Measurements from ENCODE around the gene VMA21. TPM values are rescaled to one million over a fixed set of nuclear protein-coding genes. Genes with fewer than 3 reads are reported as not detected.

VMA21 gene
- total and polyA plus RNA-seq, 10 of the 15 experiments (the other 5 are each of a cell fraction or from before 2014, with no cell fraction given), result 12.9 to 53.6 (median 41.5) TPM

GRCh38 chrX:151359341-151359740 is 37.7 kb upstream of the VMA21 start:
- Histone ChIP-seq H3K79me2 (ENCODE audit: control insufficient read depth, insufficient read depth, low read length) (no peaks in the 10 kb centered on the region), H3K27me3 (replicated peaks in 1 of 2; ENCODE audit: control insufficient read depth in 2 of 2, insufficient read depth in 2 of 2, low read length in 1 of 2) (no peaks in the 10 kb centered on the region), H3K9me3 (replicated peaks; ENCODE audit: control insufficient read depth, insufficient read depth, low read length) (no peaks in the 10 kb centered on the region), H3K4me1 (ENCODE audit: control insufficient read depth, insufficient read depth, low read length) (no peaks in the 10 kb centered on the region), H3K4me2 (ENCODE audit: control insufficient read depth, insufficient read depth) (no peak overlapping the region), H3K27ac (ENCODE audit: control insufficient read depth, insufficient read depth) (no peak overlapping the region), H4K20me1 (ENCODE audit: control insufficient read depth, insufficient read depth) (no peaks in the 10 kb centered on the region), H3K36me3 (ENCODE audit: control insufficient read depth in 2 of 2, insufficient read depth in 2 of 2, low read length in 1 of 2) (no peaks in the 10 kb centered on the region), H3K4me3 (no peak overlapping the region), H3K9ac (ENCODE audit: control insufficient read depth, insufficient read depth, low read length) (no peak overlapping the region), H2AFZ (ENCODE audit: control insufficient read depth, low read depth, low read length) (no peak overlapping the region)
- RAD21 ChIA-PET (ENCODE audit: unreplicated experiment), result interaction anchor here (1.7 kb wide), 1 partner anchor 208 kb away, joined by 10 read pairs; no protein-coding TSS in a partner anchor
- in situ Hi-C loops (cut with MboI), result no loop called here
- FAIRE-seq, result no peak
- POLR2A ChIA-PET, result no interaction called here
- SMC1A ChIA-PET (ENCODE audit: uncharacterized antibody, unreplicated experiment), result interaction anchor here (0.9 kb wide), 2 partner anchors 204 to 211 kb away, joined by 3 read pairs; no protein-coding TSS in a partner anchor
- intact Hi-C loops (cut with micrococcal nuclease; ENCODE audit: unreplicated experiment), result no loop called here
- BruUV-seq (replicated peaks), result no TSS peak
- DNase-seq (ENCODE audit: low read depth, low spot score), result no peak
- 13% methylated on average over 3 of the region's 3 CpGs for WGBS (ENCODE audit: insufficient coverage, insufficient replicate concordance, low lambda C conversion rate, missing lambda C conversion rate)
- ATAC-seq, result no peak
- CTCF ChIA-PET, result interaction anchor here (1.4 to 2.4 kb wide), 7 partner anchors 10 to 394 kb away, joined by 3 to 18 read pairs (median 5); no protein-coding TSS in a partner anchor
- TF ChIP-seq ETV6 (conservative IDR thresholded peaks at IDR 0.05 in 1 of 2, IDR thresholded peaks at IDR 0.05 in 1 of 2; ENCODE audit: borderline replicate concordance in 1 of 2, low read depth in 1 of 2) (no peak), ESRRA (IDR thresholded peaks at IDR 0.05; ENCODE audit: low read length) (no peak), MXI1 (IDR thresholded peaks at IDR 0.05; ENCODE audit: low read depth, low read length) (no peak)

- ChIA-PET CTCF (interaction anchor here (0.6 to 2.4 kb wide), 23 partner anchors 11 to 1461 kb away, joined by 3 to 18 read pairs (median 4); partner anchors contain the start of gene VMA21), RAD21 (ENCODE audit: unreplicated experiment) (interaction anchor here (0.7 to 1.7 kb wide), 4 partner anchors 203 to 315 kb away, joined by 3 to 10 read pairs (median 3); no protein-coding TSS in a partner anchor), POLR2A (no interaction called here), SMC1A (ENCODE audit: uncharacterized antibody, unreplicated experiment) (interaction anchor here (0.9 to 1.4 kb wide), 7 partner anchors 31 to 212 kb away, joined by 3 to 5 read pairs (median 3); partner anchors contain the start of gene VMA21)
- no peaks in the 10 kb centered on the region for H3K36me3 ChIP-seq (ENCODE audit: control insufficient read depth in 2 of 2, insufficient read depth in 2 of 2, low read length in 1 of 2)
- H2AFZ ChIP-seq (ENCODE audit: control insufficient read depth, low read depth, low read length), result no peak overlapping the region
- H3K9ac ChIP-seq (ENCODE audit: control insufficient read depth, insufficient read depth, low read length), result no peak overlapping the region
- BruUV-seq (replicated peaks), result no TSS peak
- intact Hi-C loops (cut with micrococcal nuclease; ENCODE audit: unreplicated experiment) (loop anchor here (1.0 to 10.0 kb wide), 3 partner anchors 209 to 588 kb away; no protein-coding TSS in a partner anchor), in situ Hi-C loops (cut with MboI) (no loop called here)
- ATAC-seq (peak; percentile 97), FAIRE-seq (no peak), DNase-seq (ENCODE audit: low read depth, low spot score) (no peak)
- H3K4me3 ChIP-seq, result no peak overlapping the region
- WGBS (ENCODE audit: insufficient coverage, insufficient replicate concordance, low lambda C conversion rate, missing lambda C conversion rate), result 33% methylated on average over 25 of the region's 25 CpGs
- H3K27ac ChIP-seq (ENCODE audit: control insufficient read depth, insufficient read depth), result no peak overlapping the region
- TF ChIP-seq RAD21 (IDR thresholded peaks at IDR 0.05; ENCODE audit: insufficient read depth, low read depth, low read length) (peak; percentile 51), CTCF (IDR thresholded peaks at IDR 0.05 in 2 of 3, conservative IDR thresholded peaks at IDR 0.05 in 1 of 3; ENCODE audit: control insufficient read depth in 2 of 3, extremely low read depth in 1 of 3, insufficient read depth in 1 of 3, low read depth in 3 of 3, low read length in 3 of 3) (peak; percentile 59 to 80 (median 73)), SMC3 (IDR thresholded peaks at IDR 0.05; ENCODE audit: borderline replicate concordance, low read length) (peak; percentile 22; the same call in 1 of the 2 replicates), ZNF622 (IDR thresholded peaks at IDR 0.05) (no peak)
- H3K79me2 ChIP-seq (ENCODE audit: control insufficient read depth, insufficient read depth, low read length), result no peaks in the 10 kb centered on the region
- H3K4me2 ChIP-seq (ENCODE audit: control insufficient read depth, insufficient read depth), result no peak overlapping the region
- H4K20me1 ChIP-seq (ENCODE audit: control insufficient read depth, insufficient read depth), result no peaks in the 10 kb centered on the region
- H3K4me1 ChIP-seq (ENCODE audit: control insufficient read depth, insufficient read depth, low read length), result no peaks in the 10 kb centered on the region
- H3K9me3 ChIP-seq (replicated peaks; ENCODE audit: control insufficient read depth, insufficient read depth, low read length), result no peaks in the 10 kb centered on the region
- H3K27me3 ChIP-seq (replicated peaks in 1 of 2; ENCODE audit: control insufficient read depth in 2 of 2, insufficient read depth in 2 of 2, low read length in 1 of 2), result no peaks in the 10 kb centered on the region
Observed at GRCh38 chrX:151359931-151360871, 36.8 kb upstream of the VMA21 start.

All from GM12878 (cell line).